ENCODE measurements around the gene PPHLN1. TPM values are rescaled to one million over a fixed set of nuclear protein-coding genes. Genes with fewer than 3 reads are reported as not detected.
"Not testable (repeated sequence)": the region's sequence is repeated elsewhere in the genome, so short reads cannot be mapped to it uniquely, and the experiment has no call there.

PPHLN1 gene
- total RNA-seq, 1 donor from 2014 or later, result 29.3 TPM

- ATAC-seq, result no peak
Observed at GRCh38 chr12:42373669-42374068, 47.7 kb downstream of the PPHLN1 start.

GRCh38 chr12:42380733-42381132 is 54.8 kb downstream of the PPHLN1 start:
- no peak for ATAC-seq

- ATAC-seq, result no peak
Observed at GRCh38 chr12:42382013-42382696, 56.2 kb downstream of the PPHLN1 start.

- no peak for ATAC-seq
Observed at GRCh38 chr12:42385326-42385841, 59.4 kb downstream of the PPHLN1 start.

- no peak for ATAC-seq
Observed at GRCh38 chr12:42386308-42386707, 60.3 kb downstream of the PPHLN1 start.

- not testable (repeated sequence) for ATAC-seq
Observed at GRCh38 chr12:42388086-42388485, 62.1 kb downstream of the PPHLN1 start.

- no peak for ATAC-seq
Observed at GRCh38 chr12:42394429-42394828, 68.5 kb downstream of the PPHLN1 start.

GRCh38 chr12:42396473-42397259 is 70.7 kb downstream of the PPHLN1 start:
- ATAC-seq, result no peak

GRCh38 chr12:42402821-42403411 is 76.9 kb downstream of the PPHLN1 start:
- no peak for ATAC-seq

- ATAC-seq, result peak; percentile 52
Observed at GRCh38 chr12:42407306-42407705, 81.3 kb downstream of the PPHLN1 start.

GRCh38 chr12:42409471-42409870 is 83.5 kb downstream of the PPHLN1 start:
- no peak for ATAC-seq

GRCh38 chr12:42410340-42410739 is 84.4 kb downstream of the PPHLN1 start:
- no peak for ATAC-seq

GRCh38 chr12:42420395-42420794 is 94.4 kb downstream of the PPHLN1 start:
- no peak for ATAC-seq

- ATAC-seq, result no peak
Observed at GRCh38 chr12:42421844-42422779, 96.1 kb downstream of the PPHLN1 start.

- ATAC-seq, result no peak
Observed at GRCh38 chr12:42422785-42423184, 96.8 kb downstream of the PPHLN1 start.

GRCh38 chr12:42426746-42427145 is 100.8 kb downstream of the PPHLN1 start:
- ATAC-seq, result peak; percentile 52

- ATAC-seq, result no peak
Observed at GRCh38 chr12:42428850-42429249, 102.9 kb downstream of the PPHLN1 start.

GRCh38 chr12:42432517-42433140 is 106.7 kb downstream of the PPHLN1 start:
- ATAC-seq, result no peak

- ATAC-seq, result no peak
Observed at GRCh38 chr12:42440608-42441007, 114.6 kb downstream of the PPHLN1 start.

GRCh38 chr12:42442311-42442759 is 116.4 kb downstream of the PPHLN1 start:
- ATAC-seq, result no peak

- no peak for ATAC-seq
Observed at GRCh38 chr12:42442888-42443287, 116.9 kb downstream of the PPHLN1 start.

Data from esophagus mucosa (tissue), 1 donor.